HG03175 (cell line): ENCODE measurements around the gene DNPEP.
A peak's percentile ranks its signal among the peaks of the same experiment; 100 is the strongest.

Experiments
- ATAC-seq: cut with Tn5 transposase; IDR thresholded peaks from one replicate; pipeline ENCODE4 v1.9.1; 2021; ENCODE audit warnings: mild to moderate bottlenecking, moderate library complexity; ENCODE audit not compliant: unreplicated experiment

The DNPEP gene

DNA sequence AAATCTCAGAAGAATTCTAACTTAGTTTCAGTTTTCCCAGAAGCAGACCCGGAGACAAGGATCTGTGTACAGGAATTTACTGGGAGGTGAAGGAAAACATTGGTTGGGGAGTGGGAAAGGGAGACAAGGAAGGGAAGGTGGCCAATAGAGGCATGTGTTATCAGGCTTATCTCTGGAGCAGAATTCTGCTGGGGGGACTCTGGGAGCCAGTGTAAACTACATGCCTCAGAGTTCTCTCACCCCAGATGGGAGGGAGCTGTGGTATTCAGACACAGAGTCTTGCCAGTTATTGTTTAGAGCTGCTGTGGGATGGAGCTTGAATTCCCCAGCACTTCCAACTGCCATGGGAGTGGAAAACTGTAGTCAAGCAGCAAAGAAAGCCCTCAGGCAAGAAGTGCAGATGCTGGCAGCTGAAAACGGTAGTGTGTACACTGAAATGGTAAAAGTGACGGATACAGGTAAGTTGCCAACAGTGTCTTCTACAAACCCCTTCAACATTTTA lies 19.0 kb downstream of the DNPEP start:
- no peak for ATAC-seq

DNA sequence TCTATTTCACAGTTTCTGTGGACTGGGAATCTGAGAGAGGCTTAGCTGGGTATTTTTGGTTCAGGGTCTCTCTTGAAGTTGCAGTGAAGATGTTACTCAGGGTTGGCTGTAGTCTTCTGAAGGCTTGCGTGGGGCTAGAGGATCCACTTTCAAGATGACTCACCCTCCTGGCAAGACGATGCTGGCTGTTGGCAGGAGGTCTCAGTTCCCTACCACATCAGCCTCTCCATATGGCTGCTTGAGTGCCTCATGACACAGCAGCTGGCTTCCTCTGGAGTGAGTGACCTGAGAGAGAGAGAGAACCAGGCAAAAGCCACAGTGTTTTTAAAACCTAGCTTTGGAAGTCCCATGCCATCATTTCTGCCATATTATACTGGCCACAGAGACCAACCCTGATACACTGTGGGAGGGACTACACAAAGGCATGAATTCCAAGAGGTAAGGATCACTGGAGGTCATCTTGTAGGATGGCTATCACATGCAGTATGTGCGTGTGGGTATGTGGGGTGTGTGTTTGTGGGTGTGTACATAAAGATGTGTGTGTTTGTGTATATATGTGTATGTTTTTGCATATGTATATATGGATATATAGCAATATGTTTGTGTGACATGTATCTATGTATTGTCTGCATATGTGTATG lies 25.1 kb downstream of the DNPEP start:
- peak; percentile 83 for ATAC-seq

DNA sequence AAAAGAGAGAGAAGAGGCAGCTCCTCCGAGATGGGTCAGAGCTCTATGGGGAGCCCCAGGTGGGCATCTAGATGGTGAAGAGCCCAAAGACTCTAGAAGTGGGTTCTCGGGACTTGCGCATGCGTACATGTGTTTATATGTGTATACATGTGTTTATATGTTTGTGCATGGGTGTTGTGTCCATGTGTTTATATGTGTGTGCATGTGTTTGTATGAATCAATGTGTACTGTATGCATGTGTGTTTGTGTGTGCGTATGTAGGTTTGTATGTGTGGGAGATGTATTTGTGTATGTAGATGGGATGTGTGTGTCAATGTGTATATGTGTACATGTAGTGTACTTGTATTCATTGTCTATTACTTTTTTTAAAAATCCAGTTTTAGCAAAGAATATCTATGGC lies 25.6 kb downstream of the DNPEP start:
- no peak for ATAC-seq

DNA sequence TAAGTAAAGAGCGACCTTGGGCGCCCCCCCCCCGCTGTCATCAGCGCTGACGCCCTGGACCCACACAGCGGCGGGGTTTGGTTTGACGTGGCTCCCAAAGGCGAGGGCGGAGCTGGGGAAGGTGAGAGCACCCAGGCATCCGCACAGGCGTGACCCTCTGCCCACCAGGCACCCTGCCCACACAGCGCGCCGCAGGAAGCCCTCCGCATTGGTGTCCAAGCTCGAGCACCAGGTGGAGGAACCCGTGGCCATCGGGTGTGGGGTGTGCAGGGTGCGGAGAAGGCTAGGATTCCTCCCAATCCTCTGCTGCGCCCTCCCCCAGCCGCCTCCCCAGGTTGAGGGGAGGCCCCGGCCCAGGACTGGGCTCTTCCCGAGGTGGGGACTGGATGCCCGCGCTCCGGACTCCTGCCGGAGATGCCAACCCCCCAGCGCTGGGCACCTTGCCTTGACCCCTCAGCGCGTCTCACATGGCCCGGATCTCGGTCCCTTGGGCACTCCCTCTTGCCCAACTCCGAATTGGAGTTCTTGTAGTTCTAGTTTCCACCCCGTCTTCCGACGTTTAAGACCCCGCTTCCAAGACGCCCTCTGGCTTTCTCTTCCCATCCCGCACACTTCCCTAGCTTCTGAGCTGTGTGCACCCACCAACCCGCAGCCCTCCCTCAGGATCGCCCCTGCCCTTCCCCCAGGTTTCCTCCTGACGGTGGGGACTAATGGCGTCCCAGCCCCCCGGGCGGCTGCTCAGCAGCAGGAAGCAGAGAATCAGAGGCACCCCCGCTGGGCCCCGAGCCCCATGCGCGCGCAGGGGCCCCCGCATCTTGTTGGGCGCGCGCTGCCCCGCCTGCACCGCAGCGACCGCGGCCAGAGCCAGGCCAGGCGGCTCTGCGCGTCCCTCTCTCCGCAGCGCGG lies 29.3 kb downstream of the DNPEP start:
- ATAC-seq, result no peak

DNA sequence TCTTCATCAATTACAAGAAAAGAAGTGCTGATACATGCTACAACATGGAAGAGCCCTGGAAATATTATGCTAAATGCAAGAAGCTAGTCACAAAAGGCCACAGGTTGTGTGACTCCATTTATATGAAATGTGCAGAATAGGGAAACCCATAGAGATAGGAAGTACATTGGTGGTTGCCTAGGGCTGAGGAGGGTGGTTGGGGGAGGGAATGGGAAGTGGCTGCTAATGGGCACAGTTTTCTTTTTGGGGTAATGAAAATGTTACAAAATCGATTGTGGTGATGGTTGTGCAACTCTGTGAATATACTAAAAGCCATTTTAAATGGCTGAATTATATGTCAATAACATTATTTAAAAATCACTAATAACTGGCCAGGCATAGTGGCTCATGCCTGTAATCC lies 30.9 kb downstream of the DNPEP start:
- no peak for ATAC-seq

DNA sequence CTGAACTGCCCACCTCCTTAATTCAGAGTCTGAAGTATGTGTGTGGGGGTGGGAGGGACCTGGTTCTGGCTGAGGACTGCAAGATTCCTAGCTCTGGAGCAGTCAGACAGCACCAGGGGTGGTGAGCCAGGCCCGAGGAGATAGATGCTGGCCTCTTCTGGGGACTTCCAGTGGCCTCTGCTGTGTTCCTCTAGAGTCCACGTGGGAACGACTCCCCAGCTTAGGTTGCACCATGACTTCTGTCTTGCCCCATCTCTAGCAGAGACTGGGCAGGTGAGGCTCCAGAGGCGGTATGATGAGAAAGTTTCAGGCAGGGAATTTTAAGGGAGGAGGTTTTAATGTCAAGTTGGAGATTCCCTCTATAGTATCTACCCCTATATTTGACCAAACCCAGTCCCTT lies 33.1 kb downstream of the DNPEP start:
- ATAC-seq, result no peak

DNA sequence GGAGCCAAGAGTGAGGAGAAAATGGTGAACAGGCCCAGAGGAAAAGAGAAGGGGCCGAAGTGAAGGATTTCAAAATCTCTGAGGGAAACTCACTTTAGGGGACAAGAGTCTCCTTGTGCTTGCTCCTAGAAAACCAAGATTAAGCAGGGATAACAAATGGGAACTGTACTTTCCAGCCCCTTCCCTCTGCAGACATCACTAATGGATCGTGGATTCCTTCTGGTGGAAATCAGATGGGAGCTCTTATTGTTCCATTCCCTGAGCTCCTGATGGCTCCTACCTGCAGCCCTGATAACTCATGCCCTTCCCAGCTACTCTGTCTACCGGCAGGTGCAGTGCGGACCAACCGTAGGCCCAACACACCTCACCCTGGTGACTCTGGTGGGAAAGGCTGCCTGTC lies 34.6 kb downstream of the DNPEP start:
- no peak for ATAC-seq

DNA sequence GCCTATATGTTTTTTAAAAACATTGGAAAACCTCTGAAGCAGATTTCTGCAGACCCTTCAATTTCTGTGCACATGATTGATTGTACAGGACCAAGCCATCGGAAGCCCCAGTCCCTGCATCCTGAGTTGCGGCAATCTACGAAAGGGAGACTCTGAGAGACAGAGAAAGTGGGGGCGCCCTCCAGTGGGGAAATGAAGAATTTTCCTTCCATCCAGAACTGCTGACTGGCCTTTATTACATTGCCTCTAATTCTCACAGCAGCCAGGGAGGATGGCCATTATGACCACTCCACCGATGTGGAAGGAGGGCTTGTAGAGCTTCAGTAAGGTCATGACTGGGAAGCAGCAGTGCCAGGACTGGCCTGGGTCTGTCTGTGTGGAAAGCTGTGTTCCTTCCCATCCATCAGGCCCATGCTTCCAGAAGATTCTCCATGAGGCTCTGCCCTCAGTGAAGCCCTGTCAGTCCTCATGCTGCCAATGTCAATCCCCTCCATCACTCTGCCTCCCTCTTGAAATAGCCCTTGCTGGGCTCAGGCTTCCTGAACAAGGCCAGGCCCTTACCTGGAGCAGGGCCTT lies 35.2 kb downstream of the DNPEP start:
- peak; percentile 70 for ATAC-seq

DNA sequence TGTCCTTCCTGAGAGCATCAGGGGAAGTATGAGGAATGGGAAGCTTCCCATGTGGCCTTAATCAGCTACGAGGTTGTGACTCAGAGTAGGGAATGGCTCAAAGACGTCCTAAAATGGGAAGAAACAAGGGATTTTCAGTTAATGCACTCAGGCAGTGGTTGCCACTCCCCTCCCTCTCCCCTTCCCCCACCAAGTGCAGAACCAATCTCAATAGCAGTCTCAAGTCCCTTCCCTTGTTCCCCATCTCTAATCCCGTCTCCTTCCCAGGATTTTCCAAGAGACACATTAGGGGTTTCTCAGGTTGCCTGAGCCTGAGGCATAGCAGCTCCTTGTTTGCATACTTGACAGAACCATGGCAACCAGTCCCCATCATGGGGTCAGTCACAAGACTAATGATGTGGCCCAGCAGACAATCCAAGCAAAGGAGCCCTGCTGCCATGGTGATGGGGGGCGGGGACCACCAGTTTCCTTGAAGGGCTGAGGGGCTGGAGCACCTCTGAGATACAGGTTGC lies 36.9 kb downstream of the DNPEP start:
- no peak for ATAC-seq

DNA sequence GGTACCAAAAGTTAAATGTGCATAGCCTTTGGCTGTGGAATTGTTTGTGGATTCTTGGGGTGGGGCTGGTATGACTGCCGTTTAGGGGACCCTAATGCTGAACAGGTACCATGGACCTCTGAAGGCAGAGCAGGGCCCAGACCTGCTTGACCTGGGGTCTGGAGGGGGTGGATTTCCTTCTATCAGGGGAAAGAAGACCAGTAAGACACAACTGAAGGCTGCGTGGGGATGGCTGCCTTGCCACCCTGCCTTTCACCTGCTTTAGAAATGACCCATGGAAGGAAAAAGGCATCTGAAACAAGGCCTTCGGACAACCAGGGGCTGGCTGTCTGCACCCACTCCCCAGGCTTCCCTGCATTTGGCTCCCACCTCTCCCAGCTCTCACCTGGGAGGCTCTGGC lies 37.5 kb downstream of the DNPEP start:
- no peak for ATAC-seq

DNA sequence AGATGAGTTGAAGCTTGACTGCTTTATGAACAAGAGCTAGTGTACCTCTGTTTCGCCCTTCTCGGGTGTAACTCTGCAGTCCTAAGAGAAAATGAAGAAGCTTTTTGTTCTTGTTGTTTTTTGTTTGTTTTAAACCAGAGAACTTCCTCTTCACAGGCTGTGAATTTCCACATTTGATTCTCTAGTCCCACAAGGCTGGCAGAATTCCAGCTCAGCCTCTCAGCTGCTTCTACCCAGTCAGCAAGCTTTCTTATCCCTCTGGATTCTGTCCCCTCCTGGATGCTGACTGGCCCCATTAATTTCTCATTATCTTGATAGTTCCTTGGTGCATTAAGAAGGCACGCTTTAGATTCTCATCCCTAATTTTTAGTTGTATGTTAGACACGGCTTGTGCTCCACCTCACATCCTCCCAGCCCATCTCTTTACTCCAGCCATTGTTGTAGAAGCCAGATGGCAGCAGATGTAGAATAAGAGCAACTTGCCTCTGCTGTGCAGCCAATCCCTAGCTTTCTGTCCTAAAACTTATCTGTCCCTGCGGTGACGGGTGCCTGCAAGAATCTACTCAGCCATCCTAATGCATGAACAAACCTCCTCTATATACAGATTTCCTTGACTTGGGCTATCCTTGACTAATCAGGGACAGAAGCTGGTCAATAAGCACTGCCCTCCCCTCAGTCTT lies 42.8 kb downstream of the DNPEP start:
- ATAC-seq, result no peak

DNA sequence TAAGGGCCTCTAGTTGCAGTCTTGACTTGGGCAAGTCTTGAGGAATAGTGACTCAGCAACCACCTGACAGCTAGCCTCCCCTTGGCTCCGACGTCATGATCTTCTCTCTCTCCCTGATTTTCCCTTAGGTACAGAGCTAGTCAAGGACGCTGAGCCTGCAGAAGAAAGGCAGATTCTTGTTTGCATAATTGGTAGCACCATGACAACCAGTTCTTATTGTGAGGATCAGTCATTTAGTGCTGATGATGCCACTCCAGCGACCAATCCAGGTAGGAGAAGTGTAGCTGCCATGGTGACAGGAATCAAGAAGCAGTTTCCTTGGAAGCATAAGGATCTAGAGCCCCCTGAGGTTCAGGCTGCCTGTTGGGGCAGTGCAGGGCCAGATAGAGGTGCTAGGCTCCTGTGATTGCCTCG lies 52.3 kb downstream of the DNPEP start:
- ATAC-seq, result no peak

DNA sequence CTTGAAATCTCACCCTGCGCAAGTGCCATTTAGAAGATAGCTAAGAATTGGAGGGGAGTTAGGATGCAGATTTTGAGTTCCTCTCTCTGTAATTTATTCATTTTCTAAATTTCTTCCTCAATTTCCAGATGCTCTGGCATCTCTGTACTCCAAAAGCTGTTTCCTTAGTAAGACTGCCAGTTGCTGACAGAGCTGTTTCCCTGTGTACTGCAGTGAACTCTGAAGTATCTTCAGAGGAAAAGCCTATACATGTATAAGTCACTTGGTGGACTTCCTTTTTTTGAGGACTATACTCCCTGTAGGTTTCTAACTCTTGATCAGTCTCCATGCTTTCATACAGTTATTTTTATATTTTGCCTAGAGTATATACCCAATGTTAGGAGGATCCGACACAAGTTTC lies 53.6 kb downstream of the DNPEP start:
- no peak for ATAC-seq

DNA sequence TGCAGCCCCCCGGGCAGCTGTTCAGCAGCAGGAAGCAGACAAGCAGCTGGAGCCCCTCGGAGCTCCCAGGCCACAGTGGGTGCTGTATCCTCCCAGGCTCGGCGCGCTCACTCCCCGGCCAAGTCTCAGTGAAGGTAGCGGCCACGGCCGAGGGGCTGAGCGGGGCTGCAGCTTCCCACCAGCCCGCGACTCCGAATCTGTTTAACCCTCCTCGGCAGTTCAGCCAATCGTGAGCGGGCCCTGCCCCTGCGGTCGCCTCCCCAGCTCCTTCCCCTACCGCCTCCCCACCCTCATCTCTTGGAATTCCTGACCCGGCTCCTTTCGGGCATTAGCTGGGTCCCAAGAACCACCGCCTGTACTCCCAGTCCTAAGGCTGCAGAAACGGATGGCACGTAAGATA lies 55.2 kb downstream of the DNPEP start, which contains the start of gene RESP18:
Gene RESP18 (minus strand): TSS at position 203 of the 400 bp plus-strand sequence.
- ATAC-seq, result no peak

DNA sequence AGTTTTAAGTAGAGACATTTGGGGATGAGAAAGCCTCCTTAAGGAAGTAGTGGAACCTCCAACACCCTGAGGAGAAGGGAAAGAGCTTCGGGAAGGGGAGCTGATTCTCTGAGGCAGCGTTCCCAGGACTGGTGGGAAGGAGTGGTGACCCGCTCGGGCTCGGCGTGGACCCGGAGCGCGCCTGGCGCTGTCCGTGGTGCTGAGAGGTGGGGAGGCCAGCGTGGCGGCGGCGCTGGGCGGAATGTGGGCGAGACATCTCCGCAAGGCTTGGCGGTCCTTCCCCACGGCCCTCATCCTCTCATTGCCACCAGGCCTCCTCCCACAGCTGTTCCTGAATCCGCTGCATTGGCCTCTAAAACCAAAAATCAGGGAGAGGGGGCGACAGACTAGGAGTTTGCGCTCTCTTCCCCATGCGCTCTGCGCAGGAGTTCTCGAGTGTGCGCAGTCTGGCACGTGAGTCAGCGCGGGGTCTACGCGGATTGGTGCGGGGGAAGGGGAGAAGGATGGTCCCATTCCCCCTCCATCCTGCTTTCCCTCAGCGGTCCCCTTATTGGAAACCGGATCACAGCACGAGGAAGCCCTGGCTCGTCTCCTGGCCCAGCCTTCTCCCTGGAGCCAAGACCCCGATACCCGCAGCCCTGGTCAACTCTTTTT lies 56.0 kb downstream of the DNPEP start:
- no peak for ATAC-seq

DNA sequence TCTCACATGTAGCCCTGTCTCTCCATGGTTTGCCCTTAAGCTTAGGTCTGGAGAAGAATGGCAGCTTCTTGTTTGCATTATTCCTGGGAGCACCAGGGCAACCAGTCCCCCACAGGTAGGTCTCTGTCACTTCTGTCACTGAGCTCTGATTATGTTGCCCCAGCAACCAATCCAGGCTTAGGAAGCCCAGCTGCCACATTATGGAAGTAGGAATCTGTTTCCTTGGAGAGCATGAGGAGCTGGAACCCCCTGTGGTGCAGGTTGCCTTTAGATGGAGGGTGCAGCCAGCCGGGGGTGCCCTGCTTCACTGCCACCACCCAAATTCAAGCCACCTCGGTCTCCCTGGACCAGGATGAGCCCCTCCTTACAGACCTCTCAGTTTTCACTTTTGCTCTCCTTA lies 60.0 kb downstream of the DNPEP start:
- ATAC-seq, result no peak

DNA sequence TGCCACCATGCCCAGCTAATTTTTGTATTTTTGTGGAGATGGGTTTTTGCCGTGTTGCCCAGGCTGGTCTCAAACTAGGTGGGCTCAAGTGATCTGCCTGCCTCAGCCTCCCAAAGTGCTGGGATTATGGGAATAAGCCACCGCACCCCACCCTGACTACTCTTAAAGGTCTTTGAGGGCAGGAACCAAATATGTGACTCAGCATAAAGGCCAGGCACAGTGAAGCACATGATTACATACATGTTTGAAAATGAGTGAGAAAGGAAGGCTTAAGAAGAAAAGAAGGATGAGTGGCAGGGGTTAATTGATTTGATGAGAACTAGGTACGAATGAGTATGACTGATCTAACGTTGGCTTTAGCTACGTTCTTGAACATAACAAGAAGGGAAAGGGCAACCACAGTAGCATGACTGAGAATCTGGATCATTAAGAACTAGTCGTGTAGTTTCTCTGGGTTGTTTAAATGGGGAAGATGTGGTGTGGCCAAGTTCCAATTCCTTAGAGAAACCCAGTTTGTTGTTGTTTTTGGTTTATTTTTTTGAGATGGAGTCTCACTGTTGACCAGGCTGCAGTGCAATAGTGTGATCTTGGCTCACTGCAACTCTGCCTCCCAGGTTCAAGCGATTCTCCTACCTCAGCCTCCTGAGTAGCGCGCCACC lies 61.9 kb downstream of the DNPEP start:
- no peak for ATAC-seq

DNA sequence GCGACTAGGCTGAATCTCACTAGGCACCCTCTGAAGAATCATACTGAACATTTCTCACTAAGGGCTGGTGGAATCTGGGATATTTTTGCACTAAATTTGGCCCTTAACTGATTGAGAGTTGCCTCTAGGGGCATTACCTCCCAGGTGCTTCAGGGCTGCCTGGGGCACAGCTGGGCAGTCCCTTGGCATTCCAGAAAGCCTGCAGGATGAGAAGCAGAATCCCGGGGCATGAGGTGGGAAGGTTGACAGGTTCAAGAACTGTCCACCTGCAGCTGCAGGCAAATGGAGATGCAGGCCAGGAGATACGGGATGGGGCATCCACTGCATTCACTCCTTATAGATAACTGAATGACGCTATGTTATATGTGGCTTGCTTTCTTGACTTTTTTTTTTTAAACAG lies 62.6 kb downstream of the DNPEP start:
- no peak for ATAC-seq

DNA sequence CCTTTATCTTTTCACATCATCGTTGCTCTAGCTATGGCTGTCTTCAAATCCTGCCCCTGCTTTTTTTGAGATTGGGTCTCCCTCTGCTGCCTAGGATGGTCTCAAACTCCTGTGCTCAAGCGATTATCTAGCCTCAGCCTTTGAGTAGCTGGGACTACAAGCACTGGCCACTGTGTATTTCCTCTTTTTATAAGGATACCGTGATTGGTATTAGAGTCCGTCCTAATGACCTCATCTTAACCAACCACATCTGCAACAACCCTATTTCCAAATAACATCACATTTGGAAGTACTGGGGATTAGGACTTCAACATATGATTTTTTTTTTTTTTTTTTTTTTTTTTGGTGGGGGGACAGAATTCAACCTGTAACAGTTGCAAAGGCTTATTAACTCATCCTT lies 64.3 kb downstream of the DNPEP start:
- ATAC-seq, result no peak
